OCI-M1 (cell line): ENCODE results near the gene DIP2A.
"Not testable (repeated sequence)": the region's sequence is repeated elsewhere in the genome, so short reads cannot be mapped to it uniquely, and the experiment has no call there.

Experiments
- DNase-seq: peaks from one replicate; lab custom pipeline; 2025; lab: John Stamatoyannopoulos, UW

DIP2A gene

DNA sequence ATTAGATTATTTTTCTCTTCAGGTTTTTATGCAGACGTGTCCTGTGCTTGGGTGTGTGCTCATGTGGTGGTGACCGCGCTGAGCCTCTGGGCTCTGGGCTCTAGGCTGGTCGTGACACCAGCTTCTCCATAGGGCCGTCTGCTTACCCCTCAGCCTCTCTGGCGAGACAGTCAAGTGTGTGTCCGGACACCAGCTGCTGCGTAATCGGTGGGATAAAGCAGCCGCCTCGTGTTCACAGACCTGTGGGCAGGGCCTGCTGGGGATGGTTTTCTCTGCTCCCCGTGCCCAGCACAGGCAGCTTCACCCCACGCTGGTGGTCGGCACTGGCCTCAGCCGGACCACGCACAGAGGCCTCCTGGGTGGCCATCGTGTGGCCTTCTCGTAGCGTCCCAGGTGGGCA lies 33.6 kb upstream of the DIP2A start:
- no peak for DNase-seq

GRCh38 chr21:46425571-46425970 lies 33.1 kb upstream of the DIP2A start:
- no peak for DNase-seq

DNA sequence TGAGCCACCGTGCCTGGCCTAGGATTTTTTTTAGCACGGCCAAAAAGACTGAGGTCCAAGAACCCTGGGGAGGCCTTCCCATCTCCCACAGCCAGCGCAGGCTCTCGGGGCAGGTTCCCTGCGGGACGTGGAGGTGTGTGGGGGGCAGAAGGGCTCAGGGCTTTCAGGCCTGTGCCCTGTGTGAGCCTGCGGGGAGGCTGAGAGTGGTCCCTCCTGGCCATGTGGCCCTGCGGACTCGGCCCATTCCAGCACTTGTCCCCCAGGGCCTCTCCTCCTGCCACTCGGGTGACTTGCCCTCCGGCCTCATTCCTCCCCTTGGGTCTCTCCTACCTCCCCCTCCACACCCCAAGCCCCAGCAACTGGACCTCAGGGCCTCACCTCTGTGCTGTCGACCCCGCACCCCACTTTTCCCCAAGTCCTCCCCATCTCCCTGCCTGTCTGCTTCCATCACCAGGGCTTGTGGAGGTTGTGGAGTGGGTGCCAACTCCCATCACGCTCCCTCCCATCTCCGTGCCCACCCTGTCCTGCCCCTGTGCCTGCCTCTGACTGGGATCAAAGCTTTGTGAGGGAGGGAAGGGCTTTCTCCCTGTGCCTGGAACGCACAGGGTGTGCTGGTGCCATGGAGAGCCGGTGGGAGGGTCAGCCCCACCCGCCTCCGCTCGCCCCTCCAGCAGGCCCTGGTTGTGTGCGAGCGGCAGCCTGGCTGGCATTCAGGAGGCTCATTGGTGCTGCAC lies 32.2 kb upstream of the DIP2A start:
- DNase-seq: no peak

DNA sequence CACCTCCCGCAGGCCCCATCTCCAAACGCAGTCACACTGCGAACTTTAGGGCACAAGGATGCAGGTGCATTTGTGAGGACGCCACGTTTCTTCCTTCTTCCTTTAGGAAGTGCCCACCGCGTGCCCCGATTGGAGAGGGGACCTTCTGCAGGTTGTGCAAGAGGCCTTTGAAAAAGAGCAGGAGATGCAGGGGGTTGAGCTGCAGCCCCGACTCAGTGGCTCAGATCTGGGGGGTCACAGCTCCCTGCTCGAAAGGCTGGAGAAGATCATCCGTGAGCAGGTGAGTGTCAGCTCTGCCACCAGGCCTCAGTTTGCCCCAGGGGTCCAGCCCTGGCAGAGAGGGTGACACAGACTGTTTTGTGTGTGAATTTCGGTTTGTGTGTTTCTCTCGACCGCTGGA lies 31.2 kb upstream of the DIP2A start:
- DNase-seq: no peak

GRCh38 chr21:46428286-46428685 lies 30.4 kb upstream of the DIP2A start:
- DNase-seq: no peak

GRCh38 chr21:46428987-46429710 lies 29.5 kb upstream of the DIP2A start:
- DNase-seq: no peak

GRCh38 chr21:46429754-46430681 lies 28.7 kb upstream of the DIP2A start:
- no peak for DNase-seq

DNA sequence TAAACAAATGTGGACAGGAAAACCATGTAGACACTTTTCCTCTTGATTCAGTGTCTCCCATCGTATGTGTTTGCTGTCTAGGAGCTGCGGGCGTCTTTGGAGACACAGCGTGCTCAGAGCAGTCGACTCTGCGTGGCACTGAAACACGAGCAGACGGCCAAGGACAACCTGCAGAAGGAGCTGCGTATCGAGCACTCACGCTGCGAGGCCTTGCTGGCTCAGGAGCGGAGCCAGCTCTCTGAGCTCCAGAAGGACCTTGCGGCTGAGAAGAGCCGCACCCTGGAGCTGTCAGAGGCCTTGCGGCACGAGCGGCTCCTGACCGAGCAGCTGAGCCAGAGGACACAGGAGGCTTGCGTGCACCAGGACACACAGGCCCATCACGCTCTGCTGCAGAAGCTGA lies 27.2 kb upstream of the DIP2A start:
- DNase-seq: no peak

DNA sequence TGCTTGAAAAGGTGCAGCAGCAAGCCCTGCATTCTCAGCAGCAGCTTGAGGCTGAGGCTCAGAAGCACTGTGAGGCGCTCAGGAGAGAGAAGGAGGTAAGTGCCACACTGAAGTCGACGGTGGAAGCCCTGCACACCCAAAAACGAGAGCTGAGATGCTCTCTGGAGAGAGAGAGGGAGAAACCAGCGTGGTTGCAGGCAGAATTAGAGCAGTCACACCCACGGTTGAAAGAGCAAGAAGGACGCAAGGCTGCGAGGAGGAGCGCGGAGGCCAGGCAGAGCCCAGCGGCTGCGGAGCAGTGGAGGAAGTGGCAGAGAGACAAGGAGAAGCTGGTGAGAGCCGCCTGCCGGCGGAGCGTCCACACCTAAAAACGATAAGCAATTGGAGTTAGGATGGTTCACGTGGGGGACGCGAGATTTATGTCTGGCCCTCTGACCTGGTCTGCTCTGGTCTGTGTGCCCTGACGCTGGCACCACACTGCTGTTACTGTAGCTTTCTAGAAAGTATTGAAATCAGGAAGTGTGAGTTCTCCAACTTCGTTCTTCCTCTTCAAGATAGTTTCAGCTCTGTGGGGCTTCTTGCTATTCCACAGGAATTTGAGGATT lies 26.7 kb upstream of the DIP2A start:
- DNase-seq: no peak

DNA sequence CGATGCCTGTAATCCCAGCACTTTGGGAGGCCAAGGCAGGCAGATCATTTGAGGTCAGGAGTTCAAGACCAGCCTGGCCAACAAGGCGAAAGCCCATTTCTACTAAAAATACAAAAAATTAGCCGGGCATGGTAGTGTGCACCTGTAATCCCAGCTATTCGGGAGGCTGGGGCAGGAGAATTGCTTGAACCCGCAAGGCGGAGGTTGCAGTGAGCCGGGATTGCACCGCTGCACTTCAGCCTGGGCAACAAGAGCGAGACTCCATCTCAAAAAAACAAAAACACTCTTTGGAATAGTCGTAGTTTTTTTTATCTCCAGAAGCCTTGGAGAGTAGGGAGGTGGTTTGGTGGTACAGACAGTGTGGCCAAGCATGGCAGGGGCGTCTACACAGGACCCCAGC lies 25.6 kb upstream of the DIP2A start:
- DNase-seq: not testable (repeated sequence)

DNA sequence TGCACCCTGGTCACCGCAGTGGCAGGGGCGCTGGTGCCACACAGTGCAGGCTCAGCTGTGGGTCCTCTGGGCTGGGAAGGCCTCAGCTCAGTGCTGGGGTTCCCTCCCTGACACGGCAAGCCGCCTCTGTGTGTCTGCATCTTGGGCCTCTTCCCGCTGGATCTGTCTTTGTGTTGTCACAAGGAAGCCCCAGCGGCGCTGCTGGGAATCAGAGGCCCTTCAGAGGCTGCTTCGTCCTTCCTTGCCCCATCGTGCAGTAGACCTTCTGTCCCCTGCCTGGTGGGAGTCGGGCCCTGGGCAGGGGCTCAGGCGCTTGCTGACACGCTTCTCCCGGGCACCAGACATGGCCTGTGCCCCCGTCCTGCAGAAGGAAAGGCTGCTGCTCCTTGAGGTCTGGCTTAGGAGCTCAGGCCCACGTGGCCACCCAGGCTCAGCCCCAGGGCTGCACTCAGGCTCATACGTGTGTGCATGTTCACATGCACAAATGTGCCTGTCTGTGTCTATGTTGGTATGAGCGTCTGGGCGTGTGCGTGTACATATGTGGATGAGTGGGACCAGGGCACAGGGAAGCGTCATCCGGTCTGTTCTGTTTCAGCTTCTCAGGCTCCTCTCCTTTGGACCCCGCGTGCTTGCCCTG lies 24.3 kb upstream of the DIP2A start:
- no peak for DNase-seq

- no peak for DNase-seq
These were observed 22.9 kb upstream of the DIP2A start for GRCh38 chr21:46435786-46436227.

DNA sequence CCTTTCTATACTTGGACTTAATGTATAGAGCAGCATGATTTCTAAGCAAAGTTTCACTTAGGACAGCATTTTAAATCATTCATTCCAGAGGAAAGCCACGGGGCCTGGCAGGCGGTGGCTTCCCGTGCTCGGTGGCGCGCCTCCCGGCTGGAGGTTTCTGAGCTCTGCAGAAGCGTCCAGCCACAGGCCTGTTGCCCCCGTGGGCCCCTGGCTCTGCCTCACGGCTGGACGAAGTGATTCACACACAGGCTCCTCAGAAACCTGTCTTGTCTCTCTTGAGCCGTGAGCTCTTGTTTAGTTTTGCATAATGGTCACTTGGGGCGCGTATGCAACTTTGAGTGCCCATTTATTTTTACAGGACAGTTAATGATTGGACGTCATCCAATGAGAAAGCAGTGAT lies 22.1 kb upstream of the DIP2A start:
- DNase-seq: no peak

DNA sequence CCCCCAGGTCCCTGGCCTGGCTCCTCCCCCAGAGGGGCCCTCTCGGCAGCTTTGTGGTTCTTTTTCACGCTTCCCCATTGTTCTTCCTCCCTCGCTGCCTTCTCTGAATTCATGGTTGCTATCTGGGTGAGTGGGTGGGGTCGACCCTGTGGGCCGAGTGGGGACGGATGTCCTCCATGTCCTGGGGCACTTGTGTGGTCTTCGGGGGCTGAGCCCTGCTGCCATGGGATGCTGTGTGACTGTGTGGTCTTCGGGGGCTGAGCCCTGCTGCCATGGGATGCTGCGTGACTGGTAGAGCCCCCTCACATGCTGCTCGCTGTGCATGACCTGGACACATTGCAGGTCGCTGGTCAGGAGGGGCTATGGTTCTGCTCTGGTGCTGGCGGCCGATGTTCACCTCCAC lies 21.6 kb upstream of the DIP2A start:
- DNase-seq: no peak

DNA sequence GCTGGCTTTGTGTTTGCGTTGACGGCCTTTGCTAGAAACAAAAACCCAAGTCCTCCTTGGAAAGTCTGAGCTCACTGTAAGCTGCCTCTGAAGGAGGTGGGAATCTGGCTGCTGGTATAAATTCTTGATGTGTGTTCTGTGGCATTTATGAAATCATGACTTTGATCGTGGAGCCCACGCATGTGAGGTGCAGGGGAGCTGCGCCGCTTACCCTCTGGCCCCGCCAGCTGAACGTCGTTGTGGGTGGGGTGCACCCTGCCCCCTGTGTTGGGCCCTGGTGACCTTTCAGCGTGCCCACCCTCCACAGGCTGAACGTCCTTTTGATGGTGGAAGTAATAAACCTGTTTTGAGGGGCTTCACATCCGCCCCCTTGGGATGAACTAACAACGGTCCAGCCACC lies 21.2 kb upstream of the DIP2A start:
- no peak for DNase-seq

DNA sequence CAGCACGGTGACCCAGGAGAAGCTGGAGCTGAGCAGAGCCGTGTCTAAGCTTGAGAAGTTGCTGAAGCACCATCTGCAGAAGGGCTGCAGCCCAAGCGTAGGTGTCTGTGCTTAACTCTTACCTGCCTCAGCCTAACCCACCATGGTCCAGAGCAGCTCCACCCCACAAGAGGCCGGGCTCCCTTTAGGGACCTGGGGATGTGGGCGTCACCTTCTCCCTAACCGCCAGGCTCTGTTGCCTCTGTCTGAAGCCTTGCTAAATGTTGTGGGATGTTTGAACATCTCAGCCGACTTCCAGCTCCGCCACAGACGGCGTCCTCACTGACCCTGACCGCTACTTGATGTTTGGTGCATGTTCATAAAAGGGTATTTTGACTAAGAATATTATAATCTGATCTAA lies 20.4 kb upstream of the DIP2A start:
- no peak for DNase-seq

GRCh38 chr21:46439906-46440305 lies 18.8 kb upstream of the DIP2A start:
- DNase-seq: no peak

DNA sequence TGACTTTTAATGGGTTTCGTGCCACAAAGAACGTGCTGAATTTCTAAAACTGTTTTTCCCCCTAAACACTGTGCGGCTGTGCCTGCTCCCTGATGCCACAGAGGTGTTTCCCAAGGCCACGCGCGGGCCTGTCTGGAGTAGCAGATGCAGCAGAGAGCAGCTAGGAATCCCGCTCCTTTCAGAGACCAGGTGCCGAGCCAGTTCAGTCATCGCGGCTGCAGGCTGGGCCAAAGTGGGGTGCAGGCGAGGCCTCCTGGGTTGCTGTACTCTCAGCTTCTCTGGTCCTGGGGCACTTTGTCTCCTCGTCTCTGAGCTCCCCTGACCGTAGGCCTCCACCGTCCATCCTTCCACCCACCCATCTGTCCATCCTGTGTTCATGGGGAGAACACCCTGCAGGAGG lies 17.4 kb upstream of the DIP2A start:
- DNase-seq: no peak

- DNase-seq: no peak
These were observed 16.7 kb upstream of the DIP2A start for GRCh38 chr21:46441961-46442498.

GRCh38 chr21:46442938-46443337 lies 15.8 kb upstream of the DIP2A start:
- peak; percentile 18 for DNase-seq

DNA sequence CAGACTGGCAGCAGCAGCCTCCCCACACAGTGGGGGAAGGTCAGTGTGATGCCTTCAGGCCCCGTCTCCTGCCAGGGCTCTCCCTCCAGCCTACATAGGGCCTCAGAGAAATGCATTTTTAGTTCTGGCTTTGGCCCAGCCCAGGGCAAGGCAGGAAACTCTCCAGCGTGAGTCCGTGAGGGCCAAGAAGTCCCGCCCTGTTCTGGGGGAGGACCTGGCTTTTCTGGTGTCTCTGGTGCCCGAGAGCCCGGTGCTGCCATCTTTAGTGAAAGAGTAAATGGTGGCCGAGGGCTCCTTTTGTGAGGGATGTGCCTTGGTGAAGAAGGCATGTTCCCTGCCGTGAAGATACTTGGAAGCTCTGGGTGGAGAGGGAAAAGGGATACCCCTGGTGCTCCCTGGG lies 14.8 kb upstream of the DIP2A start:
- DNase-seq: no peak
